ENCODE results near the gene FGD5.

The FGD5 gene

DNA sequence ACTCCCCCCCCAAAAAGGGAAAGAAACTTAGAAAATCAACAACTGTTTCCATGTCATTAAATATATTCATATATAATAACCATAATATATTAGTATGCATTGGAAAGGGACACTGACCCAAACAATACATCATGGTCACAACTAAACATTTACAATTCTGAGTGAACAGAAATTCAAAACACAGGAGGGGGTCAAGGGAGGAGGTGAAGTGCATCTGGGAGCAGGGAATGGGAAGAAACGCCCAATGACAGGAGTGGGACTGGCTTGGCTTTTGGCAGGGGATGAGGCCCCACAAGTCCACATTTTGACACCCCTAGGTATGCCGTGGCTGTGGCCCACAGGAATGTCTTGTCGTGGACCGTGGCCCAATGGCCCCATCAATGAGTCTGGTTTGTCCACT, 41.1 kb downstream of the FGD5 start:
- H3K4me1 ChIP-seq (ENCODE audit: insufficient read depth, low read length, severe bottlenecking): no peaks in the 10 kb centered on the region
- H4K20me1 ChIP-seq (ENCODE audit: insufficient read depth, low read length): no peaks in the 10 kb centered on the region
- 0 out of 2 replicates have a peak, but pooled peaks cover 5% of the 10 kb centered on the region for H3K9me3 ChIP-seq (ENCODE audit: low read length)
- no peak for TF ChIP-seq EZH2 (IDR thresholded peaks at IDR 0.05; ENCODE audit: borderline replicate concordance, low read length)
- TF ChIP-seq, protein P1, sequence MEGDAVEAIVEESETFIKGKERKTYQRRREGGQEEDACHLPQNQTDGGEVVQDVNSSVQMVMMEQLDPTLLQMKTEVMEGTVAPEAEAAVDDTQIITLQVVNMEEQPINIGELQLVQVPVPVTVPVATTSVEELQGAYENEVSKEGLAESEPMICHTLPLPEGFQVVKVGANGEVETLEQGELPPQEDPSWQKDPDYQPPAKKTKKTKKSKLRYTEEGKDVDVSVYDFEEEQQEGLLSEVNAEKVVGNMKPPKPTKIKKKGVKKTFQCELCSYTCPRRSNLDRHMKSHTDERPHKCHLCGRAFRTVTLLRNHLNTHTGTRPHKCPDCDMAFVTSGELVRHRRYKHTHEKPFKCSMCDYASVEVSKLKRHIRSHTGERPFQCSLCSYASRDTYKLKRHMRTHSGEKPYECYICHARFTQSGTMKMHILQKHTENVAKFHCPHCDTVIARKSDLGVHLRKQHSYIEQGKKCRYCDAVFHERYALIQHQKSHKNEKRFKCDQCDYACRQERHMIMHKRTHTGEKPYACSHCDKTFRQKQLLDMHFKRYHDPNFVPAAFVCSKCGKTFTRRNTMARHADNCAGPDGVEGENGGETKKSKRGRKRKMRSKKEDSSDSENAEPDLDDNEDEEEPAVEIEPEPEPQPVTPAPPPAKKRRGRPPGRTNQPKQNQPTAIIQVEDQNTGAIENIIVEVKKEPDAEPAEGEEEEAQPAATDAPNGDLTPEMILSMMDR (IDR thresholded peaks at IDR 0.05; ENCODE audit: low read length): no peak
- H3K36me3 ChIP-seq (ENCODE audit: insufficient read depth, low read length): no peaks in the 10 kb centered on the region; the same call in 1 of the 2 replicates
- no peak overlapping the region for H3K4me3 ChIP-seq (ENCODE audit: low read depth, low read length, poor library complexity, severe bottlenecking)
- H2AFZ ChIP-seq (ENCODE audit: low read length): no peak overlapping the region
- H3K9ac ChIP-seq (ENCODE audit: low read length): no peak overlapping the region
- H3K4me2 ChIP-seq (ENCODE audit: low read length): no peak overlapping the region
- H3F3A ChIP-seq (ENCODE audit: insufficient read depth, low read length): no peaks in the 10 kb centered on the region
- H3K79me2 ChIP-seq (ENCODE audit: insufficient read depth, low read length): no peaks in the 10 kb centered on the region
- no peak overlapping the region for H3K27ac ChIP-seq (ENCODE audit: low read depth, low read length, poor library complexity, severe bottlenecking)
- no peaks in the 10 kb centered on the region for H3K9me2 ChIP-seq (ENCODE audit: low read depth, low read length)
- peaks cover 6% of the 10 kb centered on the region; the same call in 1 of the 2 replicates for H3K27me3 ChIP-seq (ENCODE audit: insufficient read depth, low read length)

DNA sequence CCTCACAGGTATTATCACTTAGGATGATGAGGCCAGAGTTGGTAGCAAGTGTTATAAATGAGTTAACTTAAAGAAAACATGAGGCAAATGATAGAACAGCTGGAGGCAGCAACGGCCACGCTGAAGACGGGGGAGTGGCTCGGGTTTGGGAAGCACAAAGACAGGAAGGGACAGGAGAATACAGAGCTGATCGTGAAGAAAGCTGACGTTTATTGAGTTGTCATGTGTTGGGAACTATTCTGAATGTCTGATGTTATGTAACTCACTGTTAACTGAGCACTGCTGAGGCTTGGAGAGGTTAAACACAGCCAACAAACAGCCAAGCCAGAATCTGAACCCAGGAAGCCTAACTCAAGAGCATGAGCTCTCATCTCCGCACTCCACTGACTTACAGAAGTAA, 42.3 kb downstream of the FGD5 start:
- Histone ChIP-seq H3K79me2 (ENCODE audit: insufficient read depth, low read length) (no peaks in the 10 kb centered on the region), H3K4me2 (ENCODE audit: low read length) (no peak overlapping the region), H2AFZ (ENCODE audit: low read length) (no peak overlapping the region), H3K36me3 (ENCODE audit: insufficient read depth, low read length) (no peaks in the 10 kb centered on the region; the same call in 1 of the 2 replicates), H3F3A (ENCODE audit: insufficient read depth, low read length) (no peaks in the 10 kb centered on the region), H3K27ac (ENCODE audit: low read depth, low read length, poor library complexity, severe bottlenecking) (no peak overlapping the region), H3K4me3 (ENCODE audit: low read depth, low read length, poor library complexity, severe bottlenecking) (no peak overlapping the region), H3K9ac (ENCODE audit: low read length) (no peak overlapping the region), H3K9me2 (ENCODE audit: low read depth, low read length) (no peaks in the 10 kb centered on the region), H3K4me1 (ENCODE audit: insufficient read depth, low read length, severe bottlenecking) (no peaks in the 10 kb centered on the region), H4K20me1 (ENCODE audit: insufficient read depth, low read length) (no peaks in the 10 kb centered on the region), H3K27me3 (ENCODE audit: insufficient read depth, low read length) (peaks cover 2% of the 10 kb centered on the region; the same call in 1 of the 2 replicates), H3K9me3 (ENCODE audit: low read length) (0 out of 2 replicates have a peak, but pooled peaks cover 2% of the 10 kb centered on the region)
- TF ChIP-seq, protein P1 (IDR thresholded peaks at IDR 0.05; ENCODE audit: low read length): no peak
- TF ChIP-seq EZH2 (IDR thresholded peaks at IDR 0.05; ENCODE audit: borderline replicate concordance, low read length): no peak

DNA sequence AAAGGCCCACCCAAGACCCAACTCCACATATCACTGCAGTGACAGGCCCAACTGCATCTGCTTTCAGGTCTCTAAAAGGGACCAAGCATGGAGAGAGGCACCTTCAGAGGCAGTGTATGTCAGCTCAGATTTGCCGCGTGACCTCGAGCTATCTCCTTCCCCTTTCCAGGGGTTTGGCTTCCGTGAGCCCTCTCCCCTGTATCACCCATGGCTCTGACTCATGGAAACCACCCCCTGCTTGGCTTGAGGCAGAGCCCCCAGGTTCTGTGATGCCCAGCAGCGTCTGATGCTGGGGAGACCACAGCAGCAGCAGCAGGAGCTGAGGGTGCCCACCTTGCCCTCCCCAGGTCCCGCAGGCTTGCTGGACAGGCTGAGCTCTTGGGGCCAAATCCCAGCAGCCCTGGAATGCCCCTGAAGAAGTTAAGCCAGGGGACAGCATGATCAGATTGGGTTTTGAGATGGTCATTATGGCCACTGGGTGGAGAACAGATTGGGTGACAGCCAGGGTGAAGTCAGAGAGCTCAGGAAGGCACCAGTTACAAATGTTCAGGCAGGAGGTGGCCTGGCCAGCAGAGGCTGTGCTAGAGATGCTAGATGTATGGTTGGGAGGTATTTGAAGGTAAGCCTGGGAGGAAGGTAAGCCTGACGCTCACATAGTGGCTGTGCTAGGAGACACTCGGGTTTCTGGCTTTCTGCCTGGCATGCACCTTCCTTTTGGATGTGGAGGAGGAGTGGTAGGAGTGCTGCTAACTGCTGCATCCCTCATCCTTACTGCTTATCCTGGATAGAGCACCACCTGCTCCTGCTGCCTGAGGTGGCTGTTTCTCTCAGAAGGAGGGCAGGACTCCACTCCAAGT, 42.9 kb downstream of the FGD5 start:
- no peaks in the 10 kb centered on the region for H3F3A ChIP-seq (ENCODE audit: insufficient read depth, low read length)
- no peaks in the 10 kb centered on the region for H3K79me2 ChIP-seq (ENCODE audit: insufficient read depth, low read length)
- no peaks in the 10 kb centered on the region for H3K4me1 ChIP-seq (ENCODE audit: insufficient read depth, low read length, severe bottlenecking)
- H4K20me1 ChIP-seq (ENCODE audit: insufficient read depth, low read length): no peaks in the 10 kb centered on the region
- no peak overlapping the region for H3K4me3 ChIP-seq (ENCODE audit: low read depth, low read length, poor library complexity, severe bottlenecking)
- H3K9me2 ChIP-seq (ENCODE audit: low read depth, low read length): no peaks in the 10 kb centered on the region
- H2AFZ ChIP-seq (ENCODE audit: low read length): no peak overlapping the region
- H3K27ac ChIP-seq (ENCODE audit: low read depth, low read length, poor library complexity, severe bottlenecking): no peak overlapping the region
- no peaks in the 10 kb centered on the region; the same call in 1 of the 2 replicates for H3K27me3 ChIP-seq (ENCODE audit: insufficient read depth, low read length)
- no peaks in the 10 kb centered on the region for H3K36me3 ChIP-seq (ENCODE audit: insufficient read depth, low read length)
- TF ChIP-seq, protein P1 (IDR thresholded peaks at IDR 0.05; ENCODE audit: low read length): no peak
- no peak for TF ChIP-seq EZH2 (IDR thresholded peaks at IDR 0.05; ENCODE audit: borderline replicate concordance, low read length)
- no peak overlapping the region for H3K4me2 ChIP-seq (ENCODE audit: low read length)
- no peak overlapping the region for H3K9ac ChIP-seq (ENCODE audit: low read length)
- no peaks in the 10 kb centered on the region for H3K9me3 ChIP-seq (ENCODE audit: low read length)
